C1 segment of cervical spinal cord (tissue), 14 donors: ENCODE measurements around the gene GOLGA6A.
"Not testable (repeated sequence)": the region's sequence is repeated elsewhere in the genome, so short reads cannot be mapped to it uniquely, and the experiment has no call there.

Experiments
- DNase-seq, 14 donors: peaks; one replicate each; lab custom pipeline; 2025; lab: John Stamatoyannopoulos, UW

The GOLGA6A gene, protein sequence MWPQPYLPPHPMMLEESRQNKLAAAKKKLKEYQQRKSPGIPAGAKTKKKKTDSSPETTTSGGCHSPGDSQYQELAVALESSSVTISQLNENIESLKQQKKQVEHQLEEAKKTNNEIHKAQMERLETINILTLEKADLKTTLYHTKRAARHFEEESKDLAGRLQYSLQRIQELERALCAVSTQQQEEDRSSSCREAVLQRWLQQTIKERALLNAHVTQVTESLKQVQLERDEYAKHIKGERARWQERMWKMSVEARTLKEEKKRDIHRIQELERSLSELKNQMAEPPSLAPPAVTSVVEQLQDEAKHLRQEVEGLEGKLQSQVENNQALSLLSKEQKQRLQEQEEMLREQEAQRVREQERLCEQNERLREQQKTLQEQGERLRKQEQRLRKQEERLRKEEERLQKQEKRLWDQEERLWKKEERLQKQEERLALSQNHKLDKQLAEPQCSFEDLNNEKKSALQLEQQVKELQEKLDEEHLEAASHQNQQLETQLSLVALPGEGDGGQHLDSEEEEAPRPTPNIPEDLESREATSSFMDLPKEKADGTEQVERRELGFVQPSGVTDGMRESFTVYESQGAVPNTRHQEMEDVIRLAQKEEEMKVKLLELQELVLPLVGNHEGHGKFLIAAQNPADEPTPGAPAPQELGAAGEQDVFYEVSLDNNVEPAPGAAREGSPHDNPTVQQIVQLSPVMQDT

DNA sequence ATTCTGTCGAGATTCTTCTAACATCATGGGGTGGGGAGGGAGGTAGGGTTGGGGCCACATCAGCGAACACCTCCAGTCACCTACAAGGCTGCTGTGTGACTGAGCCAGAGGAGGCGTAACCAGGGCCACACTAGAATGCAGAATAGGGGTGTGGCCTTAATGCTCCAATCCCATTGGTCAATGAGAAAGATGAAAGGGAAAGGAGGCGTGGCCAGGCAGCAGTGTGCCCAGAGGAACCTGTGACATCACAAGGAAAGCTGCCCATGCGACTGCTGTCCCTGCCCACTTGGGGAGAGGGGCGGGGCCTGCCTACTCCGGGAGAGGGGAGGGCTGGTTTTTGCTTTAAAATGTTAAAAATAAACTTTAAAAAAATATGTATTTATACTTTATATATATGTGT lies at the start of gene GOLGA6A:
GOLGA6A (minus strand) TSS at position 101 of the 400 bp plus-strand sequence; CDS start at position 60, 41 bp downstream.
- DNase-seq = not testable (repeated sequence)

DNA sequence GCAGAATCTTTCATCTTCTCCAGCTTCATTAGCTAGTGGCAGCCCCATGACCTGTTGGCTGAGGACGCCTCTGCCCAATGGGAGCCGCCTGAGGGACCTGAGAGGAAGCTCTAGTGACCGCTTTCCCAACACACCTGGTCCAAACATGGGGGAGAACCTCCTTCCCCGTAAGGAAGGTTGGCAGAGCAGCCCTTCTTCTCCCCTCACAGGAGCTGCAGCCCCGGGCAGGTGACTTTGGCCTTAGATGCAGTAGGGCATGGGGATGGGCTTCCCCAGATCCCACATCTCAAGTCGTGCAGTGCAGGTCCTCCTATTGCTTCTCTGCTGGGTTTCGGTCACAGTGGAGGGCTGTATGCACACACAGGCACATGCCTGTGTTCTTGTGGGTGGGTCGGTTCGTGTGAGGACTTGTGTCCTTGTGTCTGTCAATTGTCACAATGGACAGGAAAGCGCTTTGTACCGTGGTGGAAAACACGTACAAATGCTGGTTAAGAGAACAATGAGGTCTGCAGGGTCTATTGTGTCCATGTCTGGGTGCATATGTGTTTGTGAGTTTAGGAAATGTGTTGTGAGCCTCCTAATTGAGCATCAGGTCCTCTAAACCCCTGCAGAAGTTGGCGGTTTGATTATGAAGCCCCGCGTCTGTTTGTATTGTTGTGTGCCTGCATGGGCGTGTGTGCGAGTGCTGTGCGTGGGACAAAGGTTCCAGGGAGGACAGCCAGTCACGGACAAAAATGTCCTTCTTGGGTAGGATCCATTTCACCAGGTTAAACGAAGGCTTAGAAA lies 49.5 kb upstream of the GOLGA6A start:
- DNase-seq = no peak

GRCh38 chr15:74130849-74131627 lies 48.7 kb upstream of the GOLGA6A start:
- DNase-seq = no peak

- no peak for DNase-seq
Measured at GRCh38 chr15:74130155-74130848, 48.0 kb upstream of the GOLGA6A start, which contains the start of gene ISLR2. Gene ISLR2, plus strand, starts transcription at chr15:74130586. Its CDS starts 2,169 bp downstream, at chr15:74132755.

DNA sequence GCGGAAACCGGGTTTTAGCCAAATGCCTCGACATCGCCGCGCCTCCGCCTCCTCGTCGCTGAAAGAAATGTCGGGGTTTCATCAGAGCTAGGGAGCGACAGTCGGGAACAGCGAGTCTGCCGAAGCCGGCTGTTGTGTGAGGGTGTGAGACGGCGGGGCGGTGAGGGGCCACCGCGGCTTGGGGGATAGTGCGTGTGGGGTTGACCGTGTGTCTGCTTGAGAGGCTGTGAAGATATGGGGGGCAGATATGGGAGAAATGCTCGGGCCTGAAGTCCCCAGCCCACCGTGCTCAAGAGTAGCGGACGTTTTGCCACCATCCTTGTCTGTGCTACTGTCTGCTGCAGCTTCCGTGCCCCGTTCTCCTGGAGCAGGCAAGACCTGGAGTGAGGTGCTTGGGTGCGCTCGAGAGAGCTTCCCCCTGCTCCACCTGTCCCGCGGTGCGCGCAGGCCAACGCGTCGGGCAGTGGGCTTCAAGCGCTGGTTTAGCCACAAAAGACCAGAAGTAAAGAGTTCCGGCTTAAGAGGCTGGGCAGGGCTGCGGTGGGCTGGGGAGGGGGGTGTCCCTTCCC lies 47.3 kb upstream of the GOLGA6A start:
- no peak for DNase-seq

DNA sequence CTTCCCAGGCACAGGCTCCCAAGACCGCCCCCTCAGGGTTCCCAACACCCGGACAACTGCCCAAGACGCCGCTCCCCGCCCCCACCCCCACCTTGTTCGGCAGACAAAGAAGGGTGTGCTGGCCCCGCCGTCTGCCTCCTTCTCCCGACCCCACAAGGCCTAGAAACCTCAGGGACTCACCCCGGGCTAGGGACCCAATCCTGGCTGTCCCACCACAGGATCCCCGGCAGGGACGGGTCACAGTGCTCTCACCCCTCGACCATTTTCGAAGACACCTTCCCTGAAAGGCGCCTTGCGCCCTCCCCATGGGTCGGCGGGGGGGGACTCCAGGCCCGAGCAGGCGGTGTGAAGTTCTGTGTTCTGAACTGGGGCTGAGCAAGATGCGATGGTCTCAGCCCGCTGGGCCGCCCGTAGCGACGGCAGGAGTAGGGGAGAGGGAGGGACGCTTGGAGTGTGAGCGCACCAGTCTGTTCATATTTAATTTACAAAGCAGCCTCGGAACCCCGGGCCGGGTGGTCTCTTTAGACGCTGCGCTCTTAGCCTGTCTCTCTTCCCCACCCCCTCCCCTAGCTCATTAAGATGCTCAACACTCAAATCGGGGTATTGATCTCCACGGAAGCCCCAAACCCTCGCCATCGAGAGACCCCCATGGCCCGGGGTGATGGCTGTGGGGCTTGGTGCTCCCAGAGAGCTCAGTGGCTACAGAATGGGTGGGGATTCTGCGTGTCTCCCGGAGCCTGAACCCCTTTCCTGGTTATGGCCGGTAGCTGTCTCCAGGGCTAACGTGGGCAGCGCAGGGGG lies 46.6 kb upstream of the GOLGA6A start:
- DNase-seq = no peak

- no peak for DNase-seq
Measured at GRCh38 chr15:74127954-74128784, 45.8 kb upstream of the GOLGA6A start.

- DNase-seq = peak; percentile 14 to 84 (median 54)
Measured at GRCh38 chr15:74127255-74127953, 45.1 kb upstream of the GOLGA6A start.

DNA sequence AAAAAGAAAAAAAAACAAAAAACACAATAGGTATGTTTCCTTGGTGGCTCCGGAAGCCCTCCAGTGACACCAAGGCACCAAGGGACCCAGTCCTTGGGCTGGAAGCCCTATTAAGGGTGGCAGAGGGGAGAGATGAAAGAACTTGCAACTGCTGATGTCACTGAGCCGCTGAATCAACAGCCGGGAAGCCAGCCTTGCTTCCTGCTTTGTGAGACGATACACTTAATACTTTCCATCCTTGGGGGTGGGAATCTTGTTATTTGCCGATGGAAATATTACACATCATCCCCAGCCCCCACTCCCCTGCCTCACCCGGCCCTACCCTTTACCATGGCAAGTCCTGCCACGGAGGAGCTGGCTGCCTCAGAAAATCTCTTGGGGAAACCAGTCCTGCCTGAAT lies 42.4 kb upstream of the GOLGA6A start:
- DNase-seq = no peak

DNA sequence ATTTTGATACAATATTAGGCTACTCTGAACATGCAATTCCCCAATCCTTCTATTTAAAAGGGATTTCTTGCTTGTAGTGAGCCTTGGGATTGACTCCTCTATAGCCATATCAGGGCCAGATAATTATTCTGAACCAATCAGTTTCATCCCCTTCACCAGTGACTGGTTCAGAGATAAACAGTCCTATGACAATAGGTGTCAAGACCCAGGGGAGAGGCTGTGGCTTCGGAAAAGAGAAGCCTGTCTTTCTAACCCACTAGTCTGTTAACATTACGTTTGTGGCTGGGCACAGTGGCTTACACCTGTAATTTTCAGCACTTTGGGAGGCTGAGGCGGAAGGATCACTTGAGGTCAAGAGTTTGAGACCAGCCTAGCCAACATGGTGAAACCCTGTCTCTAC lies 41.8 kb upstream of the GOLGA6A start:
- no peak for DNase-seq

DNA sequence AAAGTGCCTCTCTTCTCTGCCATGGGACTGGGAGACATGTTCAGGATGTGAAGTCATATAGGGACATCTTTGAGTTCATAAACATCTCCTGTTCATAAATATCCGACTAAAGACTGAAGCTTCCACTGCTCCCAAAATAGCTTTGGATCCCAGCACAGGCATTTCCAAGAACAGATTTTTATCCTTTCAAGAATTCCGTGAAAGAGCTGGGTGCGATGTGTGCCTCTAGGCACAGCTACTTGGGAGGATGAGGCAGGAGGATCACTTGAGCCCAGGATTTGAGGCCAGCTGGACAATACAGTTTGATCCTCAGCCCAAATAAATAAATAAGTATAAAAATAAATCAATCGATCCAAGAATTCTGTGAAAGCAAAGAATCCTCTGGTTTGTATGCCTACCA lies 41.3 kb upstream of the GOLGA6A start:
- DNase-seq = no peak

DNA sequence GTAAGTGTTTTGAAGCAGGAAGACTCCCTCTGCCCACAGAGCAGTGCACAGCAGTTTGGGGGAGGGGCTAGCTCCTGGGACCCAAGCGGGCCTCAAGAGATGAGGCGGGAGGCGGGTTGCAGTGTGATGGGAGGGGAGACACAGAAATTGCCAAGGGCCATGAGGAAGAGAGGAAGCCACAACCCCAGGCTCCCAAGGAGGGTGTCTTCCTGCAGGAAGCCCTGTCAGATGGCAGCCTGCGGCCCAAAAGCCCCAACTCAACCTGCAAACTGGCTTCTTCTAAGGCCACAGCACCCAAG lies 40.7 kb upstream of the GOLGA6A start:
- DNase-seq = no peak

DNA sequence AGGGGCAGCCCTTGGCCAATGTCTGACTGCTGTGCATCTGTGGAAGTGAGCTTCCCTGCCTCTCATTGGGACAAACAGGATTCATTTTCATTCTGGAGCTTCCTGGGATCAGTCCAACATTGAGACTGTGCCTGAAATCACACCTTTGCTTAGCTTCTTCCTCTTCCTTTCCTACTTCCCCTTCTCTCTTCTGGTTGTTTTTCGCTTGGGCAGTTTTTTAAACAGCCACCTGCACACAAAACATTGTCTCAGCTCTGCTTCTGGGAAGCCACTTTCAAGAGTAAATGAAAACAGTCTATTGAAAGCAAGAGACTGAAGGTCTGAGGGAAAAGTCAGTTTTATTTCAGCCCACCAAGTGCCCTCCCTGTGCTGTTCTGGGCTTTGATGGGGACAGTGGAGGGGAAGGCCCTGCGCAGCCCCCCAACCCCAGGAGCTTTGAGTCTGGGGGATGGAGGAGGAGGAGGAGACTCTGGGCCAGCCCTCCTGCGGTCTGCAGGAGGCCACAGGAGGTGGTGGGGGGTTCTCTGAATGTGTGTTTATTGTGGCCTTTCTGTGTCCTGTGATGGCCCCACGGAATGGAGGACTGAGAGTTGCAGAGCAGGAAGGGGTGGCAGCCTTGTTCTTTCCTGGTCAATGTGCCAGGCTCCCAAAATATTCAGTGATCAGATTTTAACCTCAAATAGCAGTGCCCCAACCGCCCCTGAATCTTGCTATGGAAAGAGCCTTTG lies 40.2 kb upstream of the GOLGA6A start:
- DNase-seq = no peak

GRCh38 chr15:74121858-74122257 lies 39.5 kb upstream of the GOLGA6A start:
- DNase-seq = no peak

DNA sequence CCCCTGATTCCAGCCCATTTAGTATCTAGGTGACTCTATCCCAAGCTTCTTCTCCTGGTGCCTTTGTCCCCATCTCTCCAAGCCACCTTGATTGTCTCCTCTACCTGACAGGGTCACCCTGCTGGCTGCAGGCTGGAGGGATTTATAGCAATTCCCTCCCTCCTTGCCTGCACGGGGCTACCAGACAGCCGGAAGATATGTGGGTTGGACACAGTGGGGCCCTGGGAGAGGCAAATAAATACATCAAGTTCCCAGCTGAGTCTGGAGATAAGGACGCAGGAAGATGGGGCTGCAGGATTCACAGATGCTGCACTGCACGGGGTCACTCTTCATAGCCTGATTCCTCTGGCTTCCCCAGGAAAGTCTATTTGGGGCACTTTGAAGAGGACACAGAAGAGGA lies 38.7 kb upstream of the GOLGA6A start:
- DNase-seq = no peak

DNA sequence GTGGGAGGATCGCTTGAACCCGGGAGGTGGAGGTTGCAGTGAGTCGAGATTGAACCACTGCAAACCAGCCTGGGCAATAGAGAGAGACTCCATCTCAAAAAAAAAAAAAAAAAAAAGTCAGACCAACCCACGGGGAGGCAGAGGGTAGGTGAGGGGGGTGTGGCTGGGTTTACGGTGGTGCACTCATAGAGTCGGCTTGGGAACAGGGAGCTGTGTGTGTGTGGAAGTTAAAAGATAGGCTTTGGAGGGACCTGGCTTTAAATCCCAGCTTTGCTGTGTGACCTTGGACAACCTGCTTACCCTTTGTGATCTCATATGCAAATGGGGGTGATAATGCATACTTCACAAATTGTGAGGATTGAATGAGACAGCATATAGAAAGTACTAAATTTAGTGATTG lies 38.1 kb upstream of the GOLGA6A start:
- no peak for DNase-seq

DNA sequence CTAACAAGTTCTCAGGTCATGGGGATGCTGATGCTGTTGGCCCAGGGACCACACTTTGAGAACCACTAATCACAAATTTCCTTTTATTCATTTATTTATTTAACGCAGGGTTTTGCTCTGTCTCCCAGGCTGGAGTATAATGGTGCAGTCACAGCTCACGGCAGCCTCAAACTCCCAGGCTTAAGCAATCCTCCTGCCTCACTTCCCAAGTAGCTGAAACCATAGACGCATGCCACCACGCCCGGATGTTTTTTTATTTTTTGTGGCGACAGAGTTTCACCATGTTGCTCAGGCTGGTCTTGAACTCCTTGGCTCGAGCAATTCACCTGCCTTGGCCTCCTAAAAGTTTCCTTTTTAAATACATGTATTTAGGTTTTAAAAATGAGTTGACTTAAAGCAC lies 27.4 kb upstream of the GOLGA6A start:
- no peak for DNase-seq

DNA sequence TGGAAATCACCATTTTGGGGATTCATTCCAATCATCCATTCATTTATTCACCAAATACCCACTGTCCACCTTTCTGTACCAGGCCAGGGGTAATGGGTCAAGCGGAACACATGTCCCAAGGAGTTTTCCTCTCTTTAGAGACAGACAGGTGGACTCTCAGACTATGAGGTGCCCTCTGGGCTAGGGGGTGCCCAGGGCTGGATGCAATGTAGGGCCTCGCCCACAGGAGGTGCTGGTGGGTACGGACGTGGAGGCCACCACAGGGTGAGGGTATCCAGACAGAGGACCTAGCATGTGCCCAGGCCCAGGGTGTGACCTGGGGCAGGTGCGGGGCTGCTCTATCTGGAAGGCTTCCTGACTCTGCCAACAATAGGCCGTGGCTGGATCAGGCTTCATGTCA lies 26.3 kb upstream of the GOLGA6A start:
- DNase-seq = not testable (repeated sequence)
